HG03354 (cell line): Measurements from ENCODE around the gene GLRX5.
"Not testable (repeated sequence)": the region's sequence is repeated elsewhere in the genome, so short reads cannot be mapped to it uniquely, and the experiment has no call there.

ENCODE experiments used
- ATAC-seq: cut with Tn5 transposase; IDR thresholded peaks from one replicate; pipeline ENCODE4 v1.9.1; 2021; ENCODE audit warnings: mild to moderate bottlenecking; ENCODE audit not compliant: unreplicated experiment, poor library complexity, severe bottlenecking

Gene GLRX5

DNA sequence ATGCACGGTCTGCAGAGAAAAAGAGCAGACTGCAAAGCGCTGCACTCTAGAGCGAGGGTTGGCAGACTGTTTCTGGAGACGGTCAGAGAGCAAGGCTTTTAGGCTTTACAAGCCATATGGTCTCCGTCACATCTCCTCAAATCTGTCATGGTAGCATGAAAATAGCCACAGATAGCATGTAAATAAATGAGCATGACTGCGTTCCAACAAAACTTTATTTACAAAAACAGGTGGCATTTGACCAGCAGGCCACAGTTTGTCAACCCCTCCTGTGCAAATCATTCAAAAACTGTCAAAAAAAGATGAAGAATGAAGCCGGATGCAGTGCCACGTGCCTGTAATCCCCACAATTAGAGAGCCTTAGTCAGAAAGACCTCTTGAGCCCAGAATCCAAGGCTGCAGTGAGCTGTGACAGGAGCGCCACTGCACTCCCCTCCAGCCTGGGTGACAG is 37.3 kb upstream of the GLRX5 start:
- ATAC-seq: no peak

DNA sequence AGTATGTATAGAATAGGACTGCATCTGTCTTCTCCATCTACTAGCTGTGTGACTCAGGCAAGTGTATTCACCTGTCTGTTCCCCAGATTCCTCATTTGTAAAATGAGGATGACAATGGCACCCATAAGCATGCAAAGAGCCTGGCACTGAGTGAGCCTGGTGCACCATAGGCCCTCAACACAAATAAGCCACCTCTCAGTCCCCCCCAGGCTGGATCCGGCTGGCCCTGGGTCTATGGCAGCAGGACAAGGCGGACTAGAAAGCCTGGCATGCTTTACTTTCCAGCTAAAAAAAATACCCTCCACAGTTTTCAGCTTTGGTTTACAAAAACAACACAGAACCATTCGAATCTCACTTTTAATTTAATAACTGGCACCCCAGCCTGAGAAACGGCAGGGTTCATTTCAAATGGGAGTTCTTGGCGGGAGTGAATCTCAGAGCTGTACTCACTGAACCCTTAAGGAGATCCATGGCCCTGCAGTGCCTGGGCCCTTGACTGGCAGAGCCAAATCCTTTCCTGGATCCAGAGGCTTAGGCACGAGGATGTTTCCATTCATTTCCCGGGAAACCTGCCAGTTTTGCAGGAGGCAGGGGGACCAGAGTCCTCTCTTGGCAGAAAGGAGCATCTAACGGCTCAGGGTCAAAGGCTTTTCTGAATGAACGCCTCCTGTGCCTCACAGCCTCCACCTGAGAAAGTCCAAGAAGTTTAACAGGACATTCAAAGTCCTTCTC is 36.1 kb upstream of the GLRX5 start:
- ATAC-seq: no peak

DNA sequence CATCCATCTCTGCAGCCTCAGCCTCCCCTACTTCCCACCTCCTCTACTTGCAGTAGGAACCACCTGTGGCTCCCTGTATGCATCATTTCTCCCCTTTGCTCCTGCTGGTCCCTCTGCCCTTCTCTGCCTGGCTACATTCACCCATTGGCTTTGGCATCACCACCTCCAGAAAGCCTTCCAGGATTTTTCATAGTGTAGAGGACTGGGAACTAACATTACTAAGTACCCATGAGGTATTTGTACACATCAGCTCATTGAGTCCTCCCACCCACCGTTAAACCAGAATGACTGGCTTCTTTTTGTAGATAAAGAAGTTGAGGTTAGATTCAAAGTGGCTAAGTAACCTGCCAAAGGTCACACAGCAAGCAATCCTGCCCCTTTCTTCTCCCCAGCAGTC is 35.5 kb upstream of the GLRX5 start:
- ATAC-seq: no peak

DNA sequence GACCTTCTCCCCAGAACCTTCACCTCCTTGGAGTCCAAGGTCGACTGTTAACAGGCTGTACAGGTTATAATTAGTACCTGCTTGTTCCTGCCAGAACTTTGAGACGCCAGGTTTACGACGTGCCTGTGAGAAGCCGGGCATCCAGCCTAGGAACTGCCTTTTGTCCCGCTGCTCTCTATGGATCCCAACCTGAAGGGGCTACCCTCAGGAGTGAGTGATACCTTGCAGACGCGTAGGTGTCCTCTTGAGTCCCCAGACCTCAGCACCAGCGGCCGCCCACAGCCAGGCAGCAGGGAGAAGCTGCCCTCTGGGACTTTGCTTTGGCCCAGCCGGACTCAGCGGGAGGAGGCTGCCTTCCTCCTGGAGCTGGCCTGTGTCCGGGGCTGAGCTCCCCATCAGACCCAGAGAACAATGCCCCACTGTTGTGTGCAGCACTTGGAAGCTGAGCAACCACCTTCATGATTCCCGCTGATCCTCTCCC is 34.6 kb upstream of the GLRX5 start:
- ATAC-seq: no peak

DNA sequence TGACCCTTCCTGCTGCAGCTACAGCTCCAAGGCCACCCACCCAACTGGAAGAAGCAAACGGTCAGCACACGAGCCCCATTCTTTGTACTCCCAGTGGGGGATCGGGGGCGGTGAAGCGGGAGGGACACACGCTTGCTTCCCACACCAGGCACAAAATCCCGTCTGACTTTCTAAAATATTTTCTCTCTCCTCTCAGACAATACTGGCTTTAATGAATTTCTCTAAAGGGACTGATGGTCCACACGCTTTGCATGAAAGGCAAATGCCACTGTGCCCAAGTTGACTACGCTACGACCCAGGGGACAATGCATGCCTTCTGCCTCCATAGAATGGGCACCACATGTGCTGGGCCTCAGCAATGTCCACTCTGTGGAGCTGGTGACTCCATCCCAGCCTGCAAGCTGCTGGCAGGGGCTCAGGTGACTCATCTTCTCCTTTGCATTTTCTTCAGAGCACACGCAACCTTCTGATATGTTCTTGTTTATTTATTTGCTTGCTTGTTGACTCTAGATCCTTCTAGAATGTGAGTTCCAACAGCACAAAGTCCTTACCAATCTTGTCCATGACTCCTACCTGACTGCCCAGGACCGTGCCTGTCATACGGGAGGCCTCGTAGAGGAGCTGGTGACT is 34.0 kb upstream of the GLRX5 start:
- ATAC-seq: no peak

DNA sequence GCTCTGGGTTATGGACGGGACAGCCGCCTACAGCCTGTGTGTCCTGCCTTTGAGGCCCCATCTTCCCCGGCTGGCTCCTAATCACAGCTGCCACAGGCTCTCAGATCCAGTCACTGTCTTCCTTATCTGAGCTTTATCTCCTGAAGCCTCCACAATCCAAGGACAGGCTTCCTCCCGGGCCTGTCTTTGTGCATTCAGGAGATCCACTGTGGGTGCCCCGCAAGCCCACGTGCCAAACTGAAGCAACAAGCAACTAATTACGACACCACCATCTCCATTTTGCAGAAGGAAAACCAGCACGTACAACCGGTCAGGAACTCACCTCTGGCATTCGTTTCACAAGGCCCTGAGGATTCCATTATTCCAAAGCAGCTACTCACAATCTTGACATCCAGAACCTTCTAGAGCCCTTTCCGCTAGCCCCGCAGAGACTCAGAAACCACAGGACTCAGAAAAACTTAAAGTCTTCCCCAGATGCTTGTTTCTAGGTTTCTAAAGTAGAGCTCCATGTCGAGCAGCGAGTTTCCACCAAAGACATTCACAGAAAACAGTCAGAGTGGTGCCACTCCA is 32.4 kb upstream of the GLRX5 start:
- ATAC-seq: no peak

GRCh38 chr14:95503365-95504134 is 31.3 kb upstream of the GLRX5 start:
- ATAC-seq: peak; percentile 62

- peak; percentile 44 for ATAC-seq
These were observed 30.5 kb upstream of the GLRX5 start for GRCh38 chr14:95504135-95505029.

GRCh38 chr14:95505030-95505589 is 29.7 kb upstream of the GLRX5 start:
- peak; percentile 57 for ATAC-seq

GRCh38 chr14:95507174-95507573 is 27.7 kb upstream of the GLRX5 start:
- no peak for ATAC-seq

DNA sequence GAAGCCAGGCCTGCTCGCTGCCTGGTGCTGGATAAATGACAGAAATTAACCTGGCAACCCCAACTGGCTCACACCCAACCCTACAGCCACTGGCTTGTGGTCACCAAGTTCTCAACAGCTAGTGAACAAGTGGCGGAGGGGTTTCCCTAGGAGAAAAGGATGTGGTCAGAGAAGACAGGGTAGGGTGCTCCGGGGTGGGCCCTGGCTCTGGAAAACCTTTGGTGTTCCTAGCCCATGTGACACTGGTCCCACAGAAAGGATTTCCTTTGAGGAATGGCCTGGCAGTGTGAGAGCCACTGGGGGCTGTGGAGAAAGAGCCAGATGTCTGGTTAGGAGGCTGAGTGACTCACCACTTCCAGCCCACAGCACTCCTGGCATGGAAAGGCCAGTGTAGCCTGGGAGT is 27.1 kb upstream of the GLRX5 start:
- ATAC-seq: no peak

DNA sequence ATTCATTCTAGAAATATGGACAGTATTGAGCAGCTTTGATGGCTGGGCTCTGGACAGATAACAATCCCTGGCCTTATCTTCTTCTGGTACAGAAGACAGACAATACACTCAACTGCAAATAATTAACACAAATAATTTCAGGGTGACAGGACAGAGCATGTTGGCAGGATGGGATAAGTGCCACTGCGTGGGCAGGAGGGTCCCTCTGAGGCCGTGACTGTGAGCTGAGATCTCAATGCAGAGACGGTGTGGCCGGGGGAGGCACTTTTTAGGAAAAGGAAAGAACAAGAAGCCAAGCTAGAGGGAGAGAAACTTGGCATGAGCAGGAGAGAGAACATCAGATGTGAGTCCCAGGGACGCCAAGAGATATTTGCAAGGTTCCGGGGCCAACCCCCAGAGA is 26.5 kb upstream of the GLRX5 start:
- ATAC-seq: no peak

GRCh38 chr14:95509495-95509894 is 25.4 kb upstream of the GLRX5 start:
- ATAC-seq: no peak

- not testable (repeated sequence) for ATAC-seq
These were observed 24.5 kb upstream of the GLRX5 start for GRCh38 chr14:95510344-95510743.

DNA sequence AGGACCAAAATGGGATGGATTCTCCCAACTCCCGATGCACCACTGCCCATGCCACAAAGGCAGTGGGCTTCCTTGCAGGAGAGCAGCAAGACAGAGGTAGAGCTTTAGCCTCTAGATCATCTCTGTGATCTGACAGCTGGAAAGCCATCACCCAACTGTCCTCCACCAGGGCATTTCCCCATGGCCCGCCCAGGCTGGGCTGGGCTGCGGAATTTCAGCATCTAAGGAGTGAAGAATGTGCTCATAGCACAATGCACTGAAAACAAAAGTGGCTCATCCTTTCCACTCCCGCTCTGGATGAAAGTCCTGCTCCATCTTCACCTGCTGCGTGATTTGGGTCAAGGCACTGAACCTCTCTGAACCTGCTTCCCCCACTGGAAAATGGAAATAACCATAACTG is 24.0 kb upstream of the GLRX5 start:
- no peak for ATAC-seq

DNA sequence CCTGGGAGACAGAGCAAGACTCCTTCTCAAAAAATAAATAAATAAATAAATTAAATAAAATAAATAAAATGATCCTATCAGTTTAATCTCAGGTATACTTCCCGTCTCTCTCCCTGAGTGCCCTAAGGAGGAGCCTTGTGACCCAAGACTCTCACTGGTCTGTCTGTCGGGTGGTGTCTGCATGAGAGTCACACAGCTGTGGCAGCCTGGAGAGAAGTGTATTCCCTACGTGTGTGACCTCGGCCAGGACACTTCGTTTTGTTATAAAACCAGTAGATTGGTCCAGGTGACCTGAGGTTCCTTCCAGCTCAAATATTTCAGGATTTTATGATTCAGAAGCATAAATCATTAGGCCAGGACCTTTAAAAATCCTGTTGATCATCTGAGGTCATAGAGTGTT is 23.2 kb upstream of the GLRX5 start:
- no peak for ATAC-seq

GRCh38 chr14:95513291-95513690 is 21.6 kb upstream of the GLRX5 start:
- no peak for ATAC-seq

GRCh38 chr14:95514131-95515079 is 20.4 kb upstream of the GLRX5 start:
- ATAC-seq: no peak
